ENCODE data around the gene KCNMA1.

- no peak for TF ChIP-seq GATA3 (IDR thresholded peaks at IDR 0.05; ENCODE audit: low read depth, low read length)
- TF ChIP-seq GATA2 (IDR thresholded peaks at IDR 0.05; ENCODE audit: low read depth, low read length): no peak
Observed at GRCh38 chr10:77285529-77286182, 352.0 kb downstream of the KCNMA1 start.

Measured in SH-SY5Y (cell line).